OCI-LY7 (cell line): ENCODE measurements around the gene RAPGEF6. TPM values are rescaled to one million over a fixed set of nuclear protein-coding genes. Genes with fewer than 3 reads are reported as not detected.

Experiments
- BruUV-seq: library from RNA; stranded (reverse); fragments of 400-500 nt; replicated peaks from 2 replicates; lab custom pipeline; 2021; lab: Mats Ljungman, UMichigan
- CTCF ChIA-PET: fragments of 300-600 bp; sonication (Branson Sonifier 250); formaldehyde crosslinking; loops from one replicate; lab custom pipeline; 2022; ENCODE audit warnings: antibody characterized with exemption; ENCODE audit not compliant: unreplicated experiment; lab: Charles Lee
- POLR2A ChIA-PET: fragments of 300-600 bp; sonication (Branson Sonifier 250); formaldehyde crosslinking; loops from one replicate; lab custom pipeline; 2022; ENCODE audit warnings: antibody characterized with exemption; lab: Charles Lee
- DNase-seq: peaks from one replicate; pipeline ENCODE4 v3.0.0-alpha.2; 2015; ENCODE audit warnings: low spot score
- H2AFZ ChIP-seq: fragments of 200-600 bp; sonication (generic), shearing (Covaris generic); 2 replicates; pipeline ENCODE4 v1.6.1; 2014; ENCODE audit warnings: mild to moderate bottlenecking, antibody characterized with exemption, low read length, moderate library complexity
- H3K27ac ChIP-seq: fragments of 200-600 bp; sonication (generic); 2 replicates; pipeline ENCODE4 v1.5.1; 2014; ENCODE audit warnings: mixed run types, low read depth, mild to moderate bottlenecking, moderate library complexity, low read length, inconsistent platforms; ENCODE audit not compliant: poor library complexity, severe bottlenecking
- H3K36me3 ChIP-seq: fragments of 200-600 bp; sonication (generic); 2 replicates; pipeline ENCODE4 v1.6.1; 2014; ENCODE audit warnings: mild to moderate bottlenecking, antibody characterized with exemption, low read length, moderate library complexity, mixed read lengths; ENCODE audit not compliant: insufficient read depth
- H3K4me1 ChIP-seq: fragments of 200-600 bp; sonication (generic); 2 replicates; pipeline ENCODE4 v1.5.1; 2014; ENCODE audit warnings: mild to moderate bottlenecking, low read length; ENCODE audit not compliant: insufficient read depth, poor library complexity, severe bottlenecking
- H3K4me2 ChIP-seq: fragments of 200-600 bp; sonication (generic); 2 replicates; pipeline ENCODE4 v1.6.1; 2014; ENCODE audit warnings: mild to moderate bottlenecking, low read length
- H3K4me3 ChIP-seq: fragments of 200-600 bp; sonication (generic); 2 replicates; pipeline ENCODE4 v1.5.1; 2014; ENCODE audit warnings: mild to moderate bottlenecking, low read depth, low read length; ENCODE audit not compliant: poor library complexity, severe bottlenecking
- H3K79me2 ChIP-seq: fragments of 200-600 bp; sonication (generic); 2 replicates; pipeline ENCODE4 v1.6.1; 2016; ENCODE audit warnings: low read depth, mild to moderate bottlenecking, low read length, moderate library complexity, mixed read lengths; ENCODE audit not compliant: insufficient read depth
- H3K9me2 ChIP-seq: fragments of 200-600 bp; sonication (generic); 2 replicates; pipeline ENCODE4 v1.6.1; 2016; ENCODE audit warnings: mild to moderate bottlenecking, low read length, mixed read lengths; ENCODE audit not compliant: insufficient read depth
- H3K9me3 ChIP-seq: fragments of 200-600 bp; sonication (generic); 2 replicates; pipeline ENCODE4 v1.6.1; 2014; ENCODE audit warnings: mild to moderate bottlenecking, mixed run types, low read length, mixed read lengths
- H4K20me1 ChIP-seq: fragments of 200-600 bp; sonication (generic); 2 replicates; pipeline ENCODE4 v1.6.1; 2014; ENCODE audit warnings: mild to moderate bottlenecking, antibody characterized with exemption, low read length, moderate library complexity, mixed read lengths; ENCODE audit not compliant: insufficient read depth
- EZH2phosphoT487 ChIP-seq: fragments of 200-600 bp; sonication (generic); IDR thresholded peaks from 2 replicates; pipeline ENCODE4 v1.6.1; 2018; ENCODE audit warnings: low read depth, borderline replicate concordance, mild to moderate bottlenecking, mixed run types, antibody characterized with exemption, low read length, moderate library complexity, mixed read lengths
- intact Hi-C: fragments of 100-400 bp; cut with micrococcal nuclease; formaldehyde crosslinking; loops from one replicate; pipeline ENCODE4 v1.10.0; 2022; ENCODE audit not compliant: unreplicated experiment
- total RNA-seq, 2 experiments: library from RNA; depleted of rRNA in 1 of 2; stranded (reverse); fragments of >200 nt in 1 of 2; shearing (Covaris generic) in 1 of 2; gene quantifications; 2 replicates each; pipeline ENCODE4 v1.2.3, GENCODE V29; 2014 to 2022
- TF ChIP-seq, protein P1 (sequence below): fragments of 200-600 bp; sonication (generic); conservative IDR thresholded peaks from 2 replicates; pipeline ENCODE4 v1.5.1; 2014; ENCODE audit warnings: mild to moderate bottlenecking, antibody characterized with exemption, low read length, moderate library complexity, mixed read lengths

RAPGEF6 gene
- total RNA-seq, 2 experiments from 2014 or later, result 39.6 to 50.8 TPM

DNA sequence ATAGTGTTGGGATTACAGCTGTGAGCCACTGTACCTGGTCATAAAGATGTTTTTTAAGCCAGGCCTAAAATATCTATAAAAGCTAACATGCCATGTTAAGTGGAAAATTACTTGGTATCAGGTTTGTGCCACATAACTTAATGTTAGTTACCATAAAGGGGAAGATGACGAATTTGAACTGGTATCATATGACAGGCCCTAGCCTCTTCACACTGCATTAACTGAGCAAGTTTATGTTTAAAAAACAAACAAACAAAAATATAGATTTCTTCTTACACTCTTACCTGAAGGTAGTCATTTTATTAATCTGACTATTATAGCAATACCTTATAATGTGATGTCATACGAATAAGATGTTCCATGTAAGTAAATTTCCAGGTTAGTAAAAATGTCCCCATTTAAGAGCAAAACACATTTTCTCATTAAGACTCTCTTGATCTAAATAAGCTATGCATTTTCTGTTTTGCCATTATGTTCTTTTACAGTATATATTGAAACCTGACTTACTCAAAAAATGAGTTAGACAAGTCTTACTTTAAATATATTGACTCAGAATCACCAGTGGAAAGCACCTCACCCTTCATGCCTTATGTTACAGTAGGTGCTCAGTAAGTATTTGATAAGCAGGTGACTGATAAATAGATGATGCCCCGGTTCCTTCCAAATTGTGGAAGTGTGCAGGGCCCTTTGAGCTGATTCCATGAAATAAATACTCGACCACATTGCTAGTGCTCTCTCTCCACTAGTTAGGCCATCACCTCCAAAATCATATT is 245.7 kb downstream of the RAPGEF6 start:
- POLR2A ChIA-PET, result no interaction called here

GRCh38 chr5:131387255-131387654 is 247.8 kb downstream of the RAPGEF6 start:
- no peaks in the 10 kb centered on the region for H4K20me1 ChIP-seq
- H3K36me3 ChIP-seq, result peaks cover 79% of the 10 kb centered on the region
- no TSS peak for BruUV-seq
- H3K4me1 ChIP-seq, result peaks cover 14% of the 10 kb centered on the region
- no peak for DNase-seq
- no peak for TF ChIP-seq EZH2phosphoT487
- TF ChIP-seq, protein P1, sequence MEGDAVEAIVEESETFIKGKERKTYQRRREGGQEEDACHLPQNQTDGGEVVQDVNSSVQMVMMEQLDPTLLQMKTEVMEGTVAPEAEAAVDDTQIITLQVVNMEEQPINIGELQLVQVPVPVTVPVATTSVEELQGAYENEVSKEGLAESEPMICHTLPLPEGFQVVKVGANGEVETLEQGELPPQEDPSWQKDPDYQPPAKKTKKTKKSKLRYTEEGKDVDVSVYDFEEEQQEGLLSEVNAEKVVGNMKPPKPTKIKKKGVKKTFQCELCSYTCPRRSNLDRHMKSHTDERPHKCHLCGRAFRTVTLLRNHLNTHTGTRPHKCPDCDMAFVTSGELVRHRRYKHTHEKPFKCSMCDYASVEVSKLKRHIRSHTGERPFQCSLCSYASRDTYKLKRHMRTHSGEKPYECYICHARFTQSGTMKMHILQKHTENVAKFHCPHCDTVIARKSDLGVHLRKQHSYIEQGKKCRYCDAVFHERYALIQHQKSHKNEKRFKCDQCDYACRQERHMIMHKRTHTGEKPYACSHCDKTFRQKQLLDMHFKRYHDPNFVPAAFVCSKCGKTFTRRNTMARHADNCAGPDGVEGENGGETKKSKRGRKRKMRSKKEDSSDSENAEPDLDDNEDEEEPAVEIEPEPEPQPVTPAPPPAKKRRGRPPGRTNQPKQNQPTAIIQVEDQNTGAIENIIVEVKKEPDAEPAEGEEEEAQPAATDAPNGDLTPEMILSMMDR, result no peak
- no peak overlapping the region for H3K4me2 ChIP-seq
- H3K4me3 ChIP-seq, result no peak overlapping the region
- intact Hi-C loops, result loop anchor here (10.0 kb wide), 1 partner anchor 512 kb away; no protein-coding TSS in a partner anchor
- ChIA-PET CTCF (no interaction called here), POLR2A (interaction anchor here (0.6 to 0.7 kb wide), 2 partner anchors 195 to 209 kb away, joined by 3 read pairs; no protein-coding TSS in a partner anchor)
- H3K9me2 ChIP-seq, result no peaks in the 10 kb centered on the region
- no peaks in the 10 kb centered on the region for H3K9me3 ChIP-seq
- no peak overlapping the region for H3K27ac ChIP-seq
- H3K79me2 ChIP-seq, result peaks cover 22% of the 10 kb centered on the region; the same call in 1 of the 2 replicates
- H2AFZ ChIP-seq, result no peak overlapping the region

More for the DNA sequence above, 245.7 kb downstream of the RAPGEF6 start:
- DNase-seq, result no peak
- no TSS peak for BruUV-seq
- Histone ChIP-seq H3K4me2 (no peak overlapping the region), H3K79me2 (peaks cover 3% of the 10 kb centered on the region; the same call in 1 of the 2 replicates), H3K9me2 (no peaks in the 10 kb centered on the region), H3K4me1 (no peaks in the 10 kb centered on the region), H4K20me1 (no peaks in the 10 kb centered on the region), H2AFZ (no peak overlapping the region), H3K9me3 (no peaks in the 10 kb centered on the region), H3K27ac (no peak overlapping the region), H3K4me3 (no peak overlapping the region), H3K36me3 (peaks cover 96% of the 10 kb centered on the region)
- CTCF ChIA-PET, result no interaction called here
- TF ChIP-seq, protein P1, result no peak
- intact Hi-C loops, result loop anchor here (10.0 kb wide), 1 partner anchor 514 kb away; no protein-coding TSS in a partner anchor

DNA sequence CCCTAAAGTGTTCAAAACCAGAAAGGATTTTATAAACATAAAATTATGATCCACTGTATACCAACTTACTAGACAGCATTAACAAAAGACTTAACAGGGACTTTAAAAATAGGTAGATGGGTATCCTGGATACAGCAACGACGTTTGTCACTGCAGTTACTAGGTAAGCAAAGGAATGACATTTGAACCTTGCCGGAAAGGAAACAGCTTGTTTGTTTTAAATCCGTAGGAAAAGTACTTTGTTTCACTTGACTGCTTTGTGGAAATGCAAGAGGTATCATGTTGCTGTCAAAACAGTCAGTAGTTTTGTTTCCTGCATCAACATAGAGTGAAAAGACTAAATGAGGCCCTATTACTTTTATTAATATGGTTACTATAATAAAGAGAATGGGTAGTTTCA is 248.2 kb downstream of the RAPGEF6 start:
- H3K27ac ChIP-seq, result no peak overlapping the region
- H3K36me3 ChIP-seq, result peaks cover 78% of the 10 kb centered on the region
- H3K79me2 ChIP-seq, result peaks cover 26% of the 10 kb centered on the region; the same call in 1 of the 2 replicates
- H3K4me2 ChIP-seq, result no peak overlapping the region
- H3K4me3 ChIP-seq, result no peak overlapping the region
- peaks cover 19% of the 10 kb centered on the region for H3K4me1 ChIP-seq
- intact Hi-C loops, result loop anchor here (10.0 kb wide), 1 partner anchor 512 kb away; no protein-coding TSS in a partner anchor
- no peaks in the 10 kb centered on the region for H3K9me3 ChIP-seq
- H3K9me2 ChIP-seq, result no peaks in the 10 kb centered on the region
- CTCF ChIA-PET, result no interaction called here
- no peak for TF ChIP-seq EZH2phosphoT487
- TF ChIP-seq, protein P1, result no peak
- POLR2A ChIA-PET, result interaction anchor here (0.7 to 1.7 kb wide), 2 partner anchors 122 to 196 kb away, joined by 3 to 5 read pairs; no protein-coding TSS in a partner anchor
- no peaks in the 10 kb centered on the region for H4K20me1 ChIP-seq
- DNase-seq, result no peak
- H2AFZ ChIP-seq, result no peak overlapping the region
- BruUV-seq, result TSS peak; percentile 30
